HEK293 (cell line): ENCODE measurements around the gene LHFPL6.

Experiments
- CTCF ChIA-PET: fragments of 350-600 bp; formaldehyde crosslinking; extraction: SDS; loops from one replicate; lab custom pipeline; 2021; ENCODE audit warnings: antibody characterized with exemption; lab: Yijun Ruan, JAX
- POLR2A ChIA-PET: fragments of 300-600 bp; formaldehyde crosslinking; extraction: SDS; loops from one replicate; lab custom pipeline; 2020; ENCODE audit warnings: antibody characterized with exemption, inconsistent platforms; lab: Yijun Ruan, JAX
- H3K27ac ChIP-seq: fragments of 200-500 bp; sonication (Bioruptor generic); 2 replicates; pipeline ENCODE4 v1.5.1; 2014; ENCODE audit warnings: low read depth, low read length, control low read depth, inconsistent platforms; ENCODE audit errors: extremely low read depth
- H3K36me3 ChIP-seq, 2 experiments: fragments of 200-500 bp in 1 of 2; sonication (Bioruptor generic) in 1 of 2; 1 replicate in 1 of 2; 2 replicates in 1 of 2; pipeline ENCODE4 v1.5.1; 2014 to 2017; ENCODE audit warnings: inconsistent platforms in 2 of 2, low read length in 2 of 2; ENCODE audit not compliant: control insufficient read depth in 2 of 2, insufficient read depth in 1 of 2
- H3K4me1 ChIP-seq: fragments of 200-500 bp; sonication (Bioruptor generic); 2 replicates; pipeline ENCODE4 v1.5.1; 2014; ENCODE audit warnings: mild to moderate bottlenecking, low read length, inconsistent platforms; ENCODE audit not compliant: control insufficient read depth, insufficient read depth
- H3K4me3 ChIP-seq: 2 replicates; pipeline ENCODE4 v1.5.1; 2011; ENCODE audit warnings: low read depth, mild to moderate bottlenecking, control low read depth, low read length, moderate library complexity
- H3K9me3 ChIP-seq: fragments of 200-500 bp; sonication (Bioruptor generic); 2 replicates; pipeline ENCODE4 v1.5.1; 2014; ENCODE audit warnings: low read depth, low read length, inconsistent platforms; ENCODE audit not compliant: control insufficient read depth, insufficient read depth
- EGR2 ChIP-seq: fragments of 450-650 bp; formaldehyde crosslinking; IDR thresholded peaks from 2 replicates; pipeline ENCODE4 v1.5.1; 2016; ENCODE audit warnings: low read depth, missing biosample characterization, missing genetic modification characterization
- GLI4 ChIP-seq: fragments of 450-650 bp; formaldehyde crosslinking; IDR thresholded peaks from 2 replicates; pipeline ENCODE4 v1.5.1; 2016; ENCODE audit warnings: missing biosample characterization, missing genetic modification characterization
- GLIS1 ChIP-seq: fragments of 450-650 bp; formaldehyde crosslinking; IDR thresholded peaks from 2 replicates; pipeline ENCODE4 v1.5.1; 2016; ENCODE audit warnings: missing biosample characterization, missing genetic modification characterization
- GLIS2 ChIP-seq: fragments of 450-650 bp; formaldehyde crosslinking; IDR thresholded peaks from 2 replicates; pipeline ENCODE4 v1.5.1; 2016; ENCODE audit warnings: missing biosample characterization, missing genetic modification characterization
- HOXA7 ChIP-seq: sonication (generic); formaldehyde crosslinking; IDR thresholded peaks from 2 replicates; pipeline ENCODE4 v1.8.1; 2022; ENCODE audit warnings: missing genetic modification reagents, borderline replicate concordance
- INSM2 ChIP-seq: fragments of 450-650 bp; formaldehyde crosslinking; IDR thresholded peaks from 2 replicates; pipeline ENCODE4 v1.5.1; 2016; ENCODE audit warnings: missing biosample characterization, missing genetic modification characterization
- KLF1 ChIP-seq: fragments of 450-650 bp; formaldehyde crosslinking; IDR thresholded peaks from 2 replicates; pipeline ENCODE4 v1.5.1; 2016; ENCODE audit warnings: missing biosample characterization, missing genetic modification characterization
- KLF8 ChIP-seq: fragments of 450-650 bp; formaldehyde crosslinking; IDR thresholded peaks from 2 replicates; pipeline ENCODE4 v1.5.1; 2016; ENCODE audit warnings: missing biosample characterization, missing genetic modification characterization
- PRDM6 ChIP-seq: fragments of 450-650 bp; formaldehyde crosslinking; IDR thresholded peaks from 2 replicates; pipeline ENCODE4 v1.5.1; 2017; ENCODE audit warnings: missing biosample characterization, missing genetic modification characterization
- SCRT2 ChIP-seq: fragments of 450-650 bp; formaldehyde crosslinking; IDR thresholded peaks from 2 replicates; pipeline ENCODE4 v1.5.1; 2016; ENCODE audit warnings: missing biosample characterization, missing genetic modification characterization
- ZBTB17 ChIP-seq: fragments of 450-650 bp; formaldehyde crosslinking; IDR thresholded peaks from 2 replicates; pipeline ENCODE4 v1.5.1; 2016; ENCODE audit warnings: missing biosample characterization, missing genetic modification characterization
- ZFHX2 ChIP-seq: fragments of 450-650 bp; formaldehyde crosslinking; conservative IDR thresholded peaks from 2 replicates; pipeline ENCODE4 v1.5.1; 2016; ENCODE audit warnings: missing biosample characterization, missing genetic modification characterization
- ZFP41 ChIP-seq: fragments of 450-650 bp; formaldehyde crosslinking; IDR thresholded peaks from 2 replicates; pipeline ENCODE4 v1.5.1; 2016; ENCODE audit warnings: missing biosample characterization, missing genetic modification characterization, borderline replicate concordance
- ZNF174 ChIP-seq: fragments of 450-650 bp; formaldehyde crosslinking; IDR thresholded peaks from 2 replicates; pipeline ENCODE4 v1.5.0; 2017; ENCODE audit warnings: missing biosample characterization, mild to moderate bottlenecking, missing genetic modification characterization
- ZNF302 ChIP-seq: fragments of 450-650 bp; formaldehyde crosslinking; IDR thresholded peaks from 2 replicates; pipeline ENCODE4 v1.5.1; 2016; ENCODE audit warnings: missing biosample characterization, missing genetic modification characterization, low read depth
- ZNF341 ChIP-seq: fragments of 450-650 bp; formaldehyde crosslinking; IDR thresholded peaks from 2 replicates; pipeline ENCODE4; 2016; ENCODE audit warnings: low read depth, missing biosample characterization, missing genetic modification characterization
- ZNF416 ChIP-seq: fragments of 450-650 bp; formaldehyde crosslinking; IDR thresholded peaks from 2 replicates; pipeline ENCODE4 v1.5.1; 2016; ENCODE audit warnings: missing biosample characterization, missing genetic modification characterization
- ZNF473 ChIP-seq: fragments of 450-650 bp; formaldehyde crosslinking; IDR thresholded peaks from 2 replicates; pipeline ENCODE4 v1.5.1; 2017; ENCODE audit warnings: missing biosample characterization, missing genetic modification characterization
- ZNF510 ChIP-seq: fragments of 450-650 bp; formaldehyde crosslinking; IDR thresholded peaks from 2 replicates; pipeline ENCODE4 v1.5.1; 2018; ENCODE audit warnings: mild to moderate bottlenecking, missing genetic modification characterization, missing biosample characterization; ENCODE audit not compliant: insufficient replicate concordance
- ZNF530 ChIP-seq: fragments of 450-650 bp; formaldehyde crosslinking; IDR thresholded peaks from 2 replicates; pipeline ENCODE4 v1.5.1; 2016; ENCODE audit warnings: low read depth, missing biosample characterization, missing genetic modification characterization
- ZNF623 ChIP-seq: fragments of 450-650 bp; formaldehyde crosslinking; IDR thresholded peaks from 2 replicates; pipeline ENCODE4 v1.5.1; 2016; ENCODE audit warnings: missing biosample characterization, missing genetic modification characterization
- ZNF624 ChIP-seq: fragments of 450-650 bp; formaldehyde crosslinking; IDR thresholded peaks from 2 replicates; pipeline ENCODE4 v1.5.1; 2017; ENCODE audit warnings: missing biosample characterization, missing genetic modification characterization
- ZNF692 ChIP-seq: fragments of 450-650 bp; formaldehyde crosslinking; IDR thresholded peaks from 2 replicates; pipeline ENCODE4 v1.5.1; 2016; ENCODE audit warnings: missing biosample characterization, missing genetic modification characterization
- ZNF704 ChIP-seq: fragments of 450-650 bp; formaldehyde crosslinking; IDR thresholded peaks from 2 replicates; pipeline ENCODE4 v1.5.1; 2016; ENCODE audit warnings: missing biosample characterization, missing genetic modification characterization

The LHFPL6 gene

GRCh38 chr13:39451860-39452301 lies 151.1 kb downstream of the LHFPL6 start (continued):
- TF ChIP-seq ZNF704 (tag by site-specific recombination) = no peak
- no peak for TF ChIP-seq ZNF473 (tag by site-specific recombination)
- no peak for TF ChIP-seq ZNF302 (tag by site-specific recombination)
- no peak for TF ChIP-seq KLF8 (tag by site-specific recombination)
- TF ChIP-seq ZNF174 (tag by site-specific recombination) = no peak
- TF ChIP-seq GLIS1 (tag by site-specific recombination) = no peak
- TF ChIP-seq ZNF624 (tag by site-specific recombination) = no peak
- no peak for TF ChIP-seq EGR2
- no peak for TF ChIP-seq ZNF692
- TF ChIP-seq ZNF416 (tag by site-specific recombination) = no peak
- TF ChIP-seq SCRT2 (tag by site-specific recombination) = no peak
- peak; percentile 79 for TF ChIP-seq PRDM6 (tag by site-specific recombination)
- TF ChIP-seq GLI4 (tag by site-specific recombination) = no peak
- peak; percentile 55 for TF ChIP-seq ZNF341 (tag by site-specific recombination)
- 0 out of 2 replicates have a peak, but pooled peaks have one; percentile 21 for TF ChIP-seq ZBTB17 (tag by site-specific recombination)
- no peak for TF ChIP-seq GLIS2
- TF ChIP-seq ZFHX2 (tag by site-specific recombination) = no peak
- TF ChIP-seq INSM2 (tag by site-specific recombination) = no peak
- TF ChIP-seq ZNF510 (tag by site-specific recombination) = no peak

- TF ChIP-seq KLF1 (no peak), ZNF530 (tag by site-specific recombination) (no peak), GLIS1 (tag by site-specific recombination) (no peak), HOXA7 (CRISPR knock-in tag) (no peak), ZNF623 (tag by site-specific recombination) (no peak), ZFP41 (tag by site-specific recombination) (no peak)
- Histone ChIP-seq H3K36me3 (no peaks in the 10 kb centered on the region), H3K4me1 (peaks cover 12% of the 10 kb centered on the region), H3K4me3 (no peak overlapping the region), H3K27ac (no peak overlapping the region), H3K9me3 (no peaks in the 10 kb centered on the region)
- CTCF ChIA-PET = interaction anchor here (1.2 kb wide), 1 partner anchor 189 kb away, joined by 3 read pairs; no protein-coding TSS in a partner anchor
- POLR2A ChIA-PET = no interaction called here
Observed at GRCh38 chr13:39451301-39451700, 151.7 kb downstream of the LHFPL6 start.
